Neural progenitor cell (in vitro differentiated cells): ENCODE measurements around the gene DDN. TPM values are rescaled to one million over a fixed set of nuclear protein-coding genes. Genes with fewer than 3 reads are reported as not detected.

Source experiments
- DNase-seq: peaks from one replicate; pipeline ENCODE4 v3.0.0-alpha.2; 2016; ENCODE audit warnings: low spot score
- H2AFZ ChIP-seq: fragments of 200-600 bp; sonication (generic); replicated peaks from 2 replicates; pipeline ENCODE4 v1.6.1; 2016; ENCODE audit warnings: antibody characterized with exemption
- H3F3A ChIP-seq: fragments of 200-600 bp; sonication (generic); 2 replicates; pipeline ENCODE4 v1.6.1; 2016; ENCODE audit warnings: antibody characterized with exemption, low read depth
- H3K27ac ChIP-seq: fragments of 200-600 bp; sonication (generic); 2 replicates; pipeline ENCODE4 v1.5.1; 2016; ENCODE audit warnings: mild to moderate bottlenecking
- H3K27me3 ChIP-seq: fragments of 200-600 bp; sonication (generic); 2 replicates; pipeline ENCODE4 v1.6.1; 2016; ENCODE audit warnings: mild to moderate bottlenecking, moderate library complexity
- H3K36me3 ChIP-seq: fragments of 200-600 bp; sonication (generic); 2 replicates; pipeline ENCODE4 v1.5.1; 2016
- H3K4me1 ChIP-seq: fragments of 200-600 bp; sonication (generic); 2 replicates; pipeline ENCODE4 v1.6.1; 2016; ENCODE audit warnings: mixed run types
- H3K4me2 ChIP-seq: fragments of 200-600 bp; sonication (generic); 2 replicates; pipeline ENCODE4 v1.6.1; 2016
- H3K4me3 ChIP-seq: fragments of 200-600 bp; sonication (generic); 2 replicates; pipeline ENCODE4 v1.5.1; 2016
- H3K79me2 ChIP-seq: fragments of 200-600 bp; sonication (generic); 2 replicates; pipeline ENCODE4 v1.6.1; 2016; ENCODE audit warnings: low read depth
- H3K9ac ChIP-seq: fragments of 200-600 bp; sonication (generic); 2 replicates; pipeline ENCODE4 v1.6.1; 2016
- H3K9me3 ChIP-seq: fragments of 200-600 bp; sonication (generic); 2 replicates; pipeline ENCODE4 v1.5.1; 2016; ENCODE audit warnings: low read depth
- H4K20me1 ChIP-seq: fragments of 200-600 bp; sonication (generic); 2 replicates; pipeline ENCODE4 v1.6.1; 2016; ENCODE audit warnings: low read depth
- H3K27ac Mint-ChIP-seq: 3 replicates; pipeline ENCODE4 v1.8.0; 2021; ENCODE audit warnings: mixed read lengths
- H3K27me3 Mint-ChIP-seq: 2 replicates; pipeline ENCODE4 v1.8.0; 2022; ENCODE audit warnings: low read depth, mild to moderate bottlenecking, inconsistent platforms, moderate library complexity, mixed read lengths; ENCODE audit not compliant: insufficient read depth
- H3K36me3 Mint-ChIP-seq: 3 replicates; pipeline ENCODE4 v1.8.0; 2021; ENCODE audit warnings: mixed read lengths
- H3K4me1 Mint-ChIP-seq: 3 replicates; pipeline ENCODE4 v1.8.0; 2021; ENCODE audit warnings: mixed read lengths
- H3K4me3 Mint-ChIP-seq: 3 replicates; pipeline ENCODE4 v1.8.0; 2021; ENCODE audit warnings: mild to moderate bottlenecking, moderate library complexity, mixed read lengths
- H3K9me3 Mint-ChIP-seq: 3 replicates; pipeline ENCODE4 v1.8.0; 2020; ENCODE audit warnings: mixed read lengths
- CTCF ChIP-seq: fragments of 200-600 bp; sonication (generic); IDR thresholded peaks from 2 replicates; pipeline ENCODE4 v1.5.1; 2017; ENCODE audit warnings: antibody characterized with exemption, mild to moderate bottlenecking
- EZH2 ChIP-seq: fragments of 200-600 bp; sonication (generic); IDR thresholded peaks from 2 replicates; pipeline ENCODE4 v1.6.1; 2017; ENCODE audit warnings: antibody characterized with exemption, mild to moderate bottlenecking, moderate library complexity
- EZH2phosphoT487 ChIP-seq: fragments of 200-600 bp; sonication (generic); IDR thresholded peaks from 2 replicates; pipeline ENCODE4 v1.6.1; 2017; ENCODE audit warnings: antibody characterized with exemption
- total RNA-seq: library from RNA; depleted of rRNA; stranded (reverse); fragments of >200 nt; gene quantifications from 2 replicates; pipeline ENCODE4 v1.2.3, GENCODE V29; 2015; ENCODE audit warnings: low replicate concordance

Gene DDN
- total RNA-seq, 1 donor from 2014 or later: not detected

- no peaks in the 10 kb centered on the region for H3K9me3 ChIP-seq
- H3K4me2 ChIP-seq: no peak overlapping the region
- H3K9ac ChIP-seq: no peak overlapping the region
- H3K79me2 ChIP-seq: no peaks in the 10 kb centered on the region
- no peaks in the 10 kb centered on the region for H3K36me3 ChIP-seq
- H3F3A ChIP-seq: peaks cover 34% of the 10 kb centered on the region
- no peak overlapping the region for H3K27ac ChIP-seq
- peaks cover 99% of the 10 kb centered on the region for H3K27me3 ChIP-seq
- no peak overlapping the region for H2AFZ ChIP-seq
- Mint-ChIP-seq H3K27ac (peak overlapping the region; percentile 81), H3K9me3 (no peaks in the 10 kb centered on the region), H3K27me3 (peaks cover 60% of the 10 kb centered on the region), H3K4me3 (peak overlapping the region; percentile 78), H3K36me3 (no peaks in the 10 kb centered on the region), H3K4me1 (peaks cover 46% of the 10 kb centered on the region)
- peaks cover 27% of the 10 kb centered on the region for H3K4me1 ChIP-seq
- H3K4me3 ChIP-seq: no peak overlapping the region
- DNase-seq: peak; percentile 94
- TF ChIP-seq EZH2phosphoT487 (peak; percentile 42), EZH2 (peak; percentile 73), CTCF (peak; percentile 73)
- peaks cover 28% of the 10 kb centered on the region for H4K20me1 ChIP-seq
Measured at GRCh38 chr12:48995086-48995879, 3.9 kb downstream of the DDN start.

DNA sequence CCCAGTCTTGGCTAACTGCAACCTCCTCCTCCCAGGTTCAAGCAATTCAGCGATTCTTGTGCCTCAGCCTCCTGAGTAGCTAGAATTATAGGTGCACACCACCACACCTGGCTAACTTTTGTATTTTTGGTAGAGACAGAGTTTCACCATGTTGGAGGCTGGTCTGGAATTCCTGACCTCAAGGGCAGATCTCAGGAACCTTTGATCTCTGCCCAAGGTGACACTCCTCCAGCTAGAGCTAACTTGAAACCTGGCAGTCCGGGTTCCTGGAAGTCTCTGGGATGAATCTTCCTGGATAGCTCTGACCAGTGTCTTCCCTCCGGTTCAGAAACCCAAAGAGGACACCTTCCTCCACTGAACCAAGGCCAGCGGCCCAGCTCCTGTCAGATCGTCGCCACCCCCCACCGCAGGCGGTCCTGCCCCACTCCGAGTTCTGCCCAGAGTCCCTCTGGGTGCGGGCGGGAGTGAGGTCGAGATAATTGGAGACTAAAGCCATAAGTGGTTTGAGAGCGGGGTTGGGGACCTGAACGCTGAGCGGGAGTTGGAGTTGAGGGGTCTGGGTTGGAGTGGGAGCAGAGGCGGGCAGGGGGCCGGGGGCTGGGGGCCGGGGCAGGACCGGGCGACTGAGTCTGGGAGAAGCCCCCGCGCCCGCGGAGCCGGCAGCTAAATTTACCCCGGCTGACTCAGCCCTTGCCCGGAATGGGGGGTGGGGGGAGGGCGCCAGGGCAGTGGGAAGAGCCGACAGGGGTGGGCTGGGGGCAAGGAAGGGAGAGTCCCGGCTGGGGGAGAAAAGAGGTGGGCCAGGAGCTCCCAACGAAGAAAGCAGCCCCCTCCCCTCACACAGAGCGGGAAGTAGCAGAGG, 4.7 kb downstream of the DDN start:
- Mint-ChIP-seq H3K9me3 (peaks cover 2% of the 10 kb centered on the region), H3K36me3 (no peaks in the 10 kb centered on the region), H3K27me3 (peaks cover 61% of the 10 kb centered on the region), H3K27ac (no peak overlapping the region), H3K4me1 (peaks cover 40% of the 10 kb centered on the region), H3K4me3 (peak overlapping the region; percentile 30)
- Histone ChIP-seq H4K20me1 (peaks cover 20% of the 10 kb centered on the region), H3K9me3 (no peaks in the 10 kb centered on the region), H2AFZ (no peak overlapping the region), H3K9ac (no peak overlapping the region), H3F3A (peaks cover 28% of the 10 kb centered on the region), H3K79me2 (no peaks in the 10 kb centered on the region), H3K36me3 (no peaks in the 10 kb centered on the region), H3K4me2 (no peak overlapping the region), H3K27me3 (peaks cover 99% of the 10 kb centered on the region), H3K27ac (no peak overlapping the region), H3K4me3 (no peak overlapping the region), H3K4me1 (peaks cover 19% of the 10 kb centered on the region)
- no peak for DNase-seq
- TF ChIP-seq EZH2phosphoT487: no peak
- TF ChIP-seq EZH2: no peak
- no peak for TF ChIP-seq CTCF

- H3K4me1 Mint-ChIP-seq: peaks cover 43% of the 10 kb centered on the region
- H3K9me3 ChIP-seq: no peaks in the 10 kb centered on the region
- peaks cover 22% of the 10 kb centered on the region for H4K20me1 ChIP-seq
- peaks cover 22% of the 10 kb centered on the region for H3F3A ChIP-seq
- H3K4me1 ChIP-seq: peaks cover 12% of the 10 kb centered on the region
- no peak overlapping the region for H2AFZ ChIP-seq
- TF ChIP-seq EZH2phosphoT487: no peak
- TF ChIP-seq CTCF: no peak
- no peak for TF ChIP-seq EZH2
- DNase-seq: no peak
- H3K36me3 ChIP-seq: no peaks in the 10 kb centered on the region
- no peak overlapping the region for H3K9ac ChIP-seq
- no peak overlapping the region for H3K27ac Mint-ChIP-seq
- peaks cover 61% of the 10 kb centered on the region for H3K27me3 Mint-ChIP-seq
- H3K4me3 Mint-ChIP-seq: no peak overlapping the region
- H3K36me3 Mint-ChIP-seq: no peaks in the 10 kb centered on the region
- no peak overlapping the region for H3K27ac ChIP-seq
- H3K79me2 ChIP-seq: no peaks in the 10 kb centered on the region
- no peak overlapping the region for H3K4me3 ChIP-seq
- peaks cover 2% of the 10 kb centered on the region for H3K9me3 Mint-ChIP-seq
- no peak overlapping the region for H3K4me2 ChIP-seq
- peaks cover 99% of the 10 kb centered on the region for H3K27me3 ChIP-seq
Measured at GRCh38 chr12:48993787-48994186, 5.4 kb downstream of the DDN start.
